Tibial nerve (tissue), 4 donors: ENCODE measurements around the gene ZNF471. TPM values are rescaled to one million over a fixed set of nuclear protein-coding genes. Genes with fewer than 3 reads are reported as not detected.
A peak's percentile ranks its signal among the peaks of the same experiment; 100 is the strongest.

Experiments
- DNase-seq, 2 donors: peaks; one replicate each; pipeline ENCODE4 v3.0.0-alpha.2; 2019; ENCODE audit warnings: low spot score in 2 of 2
- H3K27ac ChIP-seq, 4 donors: fragments of 200-600 bp; sonication (generic) in 3 of 4; one replicate each; pipeline ENCODE4 v1.5.1; 2017 to 2019; ENCODE audit warnings: mild to moderate bottlenecking in 1 of 4
- H3K27me3 ChIP-seq, 2 donors: fragments of 200-600 bp; sonication (generic) in 1 of 2; one replicate each; pipeline versions ENCODE4 v1.5.1 to v1.6.0; 2017 to 2019
- H3K36me3 ChIP-seq, 3 donors: fragments of 200-600 bp; sonication (generic); one replicate each; pipeline ENCODE4 v1.5.1; 2018 to 2019
- H3K4me1 ChIP-seq, 4 donors: fragments of 200-600 bp; sonication (generic) in 3 of 4; one replicate each; pipeline ENCODE4 v1.5.1; 2017 to 2019
- H3K4me3 ChIP-seq, 4 donors: fragments of 200-600 bp; sonication (generic) in 3 of 4; one replicate each; pipeline ENCODE4 v1.5.1; 2017 to 2019; ENCODE audit warnings: mild to moderate bottlenecking in 1 of 4, moderate library complexity in 1 of 4
- H3K9me3 ChIP-seq, 4 donors: fragments of 200-600 bp; sonication (generic) in 3 of 4; one replicate each; pipeline ENCODE4 v1.5.1; 2017 to 2019
- CTCF ChIP-seq, 5 experiments: fragments of 200-600 bp in 3 of 5; fragments of 450-650 bp in 2 of 5; sonication (generic) in 3 of 5; IDR thresholded peaks; one replicate each; pipeline ENCODE4 v1.5.1; 2016 to 2019; ENCODE audit warnings: antibody characterized with exemption in 5 of 5, mild to moderate bottlenecking in 3 of 5, moderate library complexity in 2 of 5
- EP300 ChIP-seq, 2 donors: sonication (generic); formaldehyde crosslinking; IDR thresholded peaks; one replicate each; pipeline ENCODE4 v1.6.1; 2017; ENCODE audit warnings: antibody characterized with exemption in 2 of 2, mild to moderate bottlenecking in 1 of 2
- POLR2A ChIP-seq, 2 donors: fragments of 450-650 bp; IDR thresholded peaks; one replicate each; pipeline ENCODE4 v1.6.1; 2017; ENCODE audit warnings: antibody characterized with exemption in 2 of 2, mild to moderate bottlenecking in 2 of 2, moderate library complexity in 2 of 2
- WGBS, 2 donors: methylation state at CpG; one replicate each; pipeline ENCODE4 v1.1.5; 2018; 5-methylcytosine and 5-hydroxymethylcytosine counted together
- total RNA-seq, 4 donors: library from RNA; depleted of rRNA; stranded (reverse); fragments of >200 nt; gene quantifications; one replicate each; pipeline ENCODE4 v1.1.0, GENCODE V29; 2016

ZNF471 gene
- total RNA-seq, 4 donors from 2014 or later = 9.4 to 15.6 (median 11.3) TPM

GRCh38 chr19:56477429-56478338, 30.0 kb upstream of the ZNF471 start:
- Histone ChIP-seq H3K36me3 (peaks cover 0 to 61% (median 0%) of the 10 kb centered on the region in 3 donors), H3K27me3 (no peaks in the 10 kb centered on the region), H3K4me1 (peaks cover 0 to 27% (median 4%) of the 10 kb centered on the region in 4 donors), H3K4me3 (peak overlapping the region; percentile 46 to 84 (median 58)), H3K9me3 (peaks cover 0 to 80% (median 21%) of the 10 kb centered on the region in 4 donors), H3K27ac (peak overlapping the region; percentile 73 to 93 (median 84))
- peak; percentile 41 to 60 for TF ChIP-seq POLR2A (IDR thresholded peaks at IDR 0.05)
- no peak for TF ChIP-seq CTCF (IDR thresholded peaks at IDR 0.05)
- TF ChIP-seq EP300 (IDR thresholded peaks at IDR 0.05) = peak; percentile 42 to 90
- 1 to 8% methylated on average over 39 of the region's 80 CpGs for WGBS, 2 donors
- DNase-seq = peak; percentile 63 to 78

- WGBS, 2 donors = 77 to 81% methylated on average over 3 of the region's 3 CpGs
- H3K36me3 ChIP-seq = peaks cover 0 to 97% (median 4%) of the 10 kb centered on the region in 3 donors
- peaks cover 0 to 93% (median 34%) of the 10 kb centered on the region in 4 donors for H3K9me3 ChIP-seq
- H3K4me3 ChIP-seq = no peak overlapping the region
- no peaks in the 10 kb centered on the region for H3K27me3 ChIP-seq
- no peak for DNase-seq
- TF ChIP-seq POLR2A (IDR thresholded peaks at IDR 0.05) (no peak), CTCF (IDR thresholded peaks at IDR 0.05) (no peak), EP300 (IDR thresholded peaks at IDR 0.05) (no peak)
- H3K4me1 ChIP-seq = no peaks in the 10 kb centered on the region
- no peak overlapping the region for H3K27ac ChIP-seq
Measured at GRCh38 chr19:56491399-56491798, 16.3 kb upstream of the ZNF471 start.

- Histone ChIP-seq H3K4me1 (peaks cover 0 to 18% (median 2%) of the 10 kb centered on the region in 4 donors), H3K9me3 (peaks cover 0 to 67% (median 7%) of the 10 kb centered on the region in 4 donors), H3K4me3 (no peak overlapping the region), H3K27ac (no peak overlapping the region), H3K36me3 (peaks cover 0 to 21% (median 0%) of the 10 kb centered on the region in 3 donors), H3K27me3 (no peaks in the 10 kb centered on the region)
- TF ChIP-seq EP300 (IDR thresholded peaks at IDR 0.05) (no peak), POLR2A (IDR thresholded peaks at IDR 0.05) (no peak), CTCF (IDR thresholded peaks at IDR 0.05) (no peak)
- 94% methylated on average over 2 of the region's 2 CpGs for WGBS, 2 donors
- no peak for DNase-seq
Measured at GRCh38 chr19:56504581-56504980, 3.1 kb upstream of the ZNF471 start.

- Histone ChIP-seq H3K27ac (peak overlapping the region; percentile 88 to 100 (median 93)), H3K36me3 (peaks cover 0 to 28% (median 0%) of the 10 kb centered on the region in 3 donors), H3K4me3 (peak overlapping the region; percentile 52 to 86 (median 64)), H3K27me3 (no peaks in the 10 kb centered on the region), H3K9me3 (peaks cover 0 to 58% (median 13%) of the 10 kb centered on the region in 4 donors), H3K4me1 (peaks cover 0 to 18% (median 2%) of the 10 kb centered on the region in 4 donors)
- DNase-seq = no peak
- TF ChIP-seq CTCF (IDR thresholded peaks at IDR 0.05) (no peak), POLR2A (IDR thresholded peaks at IDR 0.05) (no peak), EP300 (IDR thresholded peaks at IDR 0.05) (no peak)
- WGBS, 2 donors = 4% methylated on average over 17 of the region's 17 CpGs
Measured at GRCh38 chr19:56508290-56508778, 679 bp downstream of the ZNF471 start.
